GM12872 (cell line): ENCODE results near the gene LEP.

Experiments
- TF ChIP-seq, protein P1 (sequence below): IDR thresholded peaks from 3 replicates; pipeline ENCODE4 v1.5.1; 2011; ENCODE audit warnings: low read depth, mild to moderate bottlenecking, low read length, moderate library complexity; ENCODE audit not compliant: insufficient read depth

LEP gene

DNA sequence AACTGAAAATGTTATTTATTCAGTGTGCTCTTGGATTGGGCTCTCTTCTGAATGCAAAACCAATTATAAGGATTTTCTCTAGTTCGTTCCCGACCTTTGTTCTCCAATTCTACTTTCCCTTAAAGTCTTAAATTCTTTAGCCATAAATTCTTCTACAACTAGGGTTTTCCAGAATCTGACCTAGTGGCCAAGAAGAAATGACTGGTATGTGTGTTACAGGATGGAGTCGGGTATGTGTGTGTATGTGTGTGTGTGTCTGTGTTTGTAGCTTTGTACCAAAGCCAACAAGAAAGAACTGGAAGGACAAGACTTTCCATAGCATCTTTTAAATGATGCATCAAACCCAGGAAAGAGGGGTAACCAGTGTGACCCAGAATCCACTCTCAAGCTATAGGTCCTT is 25.8 kb upstream of the LEP start:
- TF ChIP-seq, protein P1, sequence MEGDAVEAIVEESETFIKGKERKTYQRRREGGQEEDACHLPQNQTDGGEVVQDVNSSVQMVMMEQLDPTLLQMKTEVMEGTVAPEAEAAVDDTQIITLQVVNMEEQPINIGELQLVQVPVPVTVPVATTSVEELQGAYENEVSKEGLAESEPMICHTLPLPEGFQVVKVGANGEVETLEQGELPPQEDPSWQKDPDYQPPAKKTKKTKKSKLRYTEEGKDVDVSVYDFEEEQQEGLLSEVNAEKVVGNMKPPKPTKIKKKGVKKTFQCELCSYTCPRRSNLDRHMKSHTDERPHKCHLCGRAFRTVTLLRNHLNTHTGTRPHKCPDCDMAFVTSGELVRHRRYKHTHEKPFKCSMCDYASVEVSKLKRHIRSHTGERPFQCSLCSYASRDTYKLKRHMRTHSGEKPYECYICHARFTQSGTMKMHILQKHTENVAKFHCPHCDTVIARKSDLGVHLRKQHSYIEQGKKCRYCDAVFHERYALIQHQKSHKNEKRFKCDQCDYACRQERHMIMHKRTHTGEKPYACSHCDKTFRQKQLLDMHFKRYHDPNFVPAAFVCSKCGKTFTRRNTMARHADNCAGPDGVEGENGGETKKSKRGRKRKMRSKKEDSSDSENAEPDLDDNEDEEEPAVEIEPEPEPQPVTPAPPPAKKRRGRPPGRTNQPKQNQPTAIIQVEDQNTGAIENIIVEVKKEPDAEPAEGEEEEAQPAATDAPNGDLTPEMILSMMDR = no peak

DNA sequence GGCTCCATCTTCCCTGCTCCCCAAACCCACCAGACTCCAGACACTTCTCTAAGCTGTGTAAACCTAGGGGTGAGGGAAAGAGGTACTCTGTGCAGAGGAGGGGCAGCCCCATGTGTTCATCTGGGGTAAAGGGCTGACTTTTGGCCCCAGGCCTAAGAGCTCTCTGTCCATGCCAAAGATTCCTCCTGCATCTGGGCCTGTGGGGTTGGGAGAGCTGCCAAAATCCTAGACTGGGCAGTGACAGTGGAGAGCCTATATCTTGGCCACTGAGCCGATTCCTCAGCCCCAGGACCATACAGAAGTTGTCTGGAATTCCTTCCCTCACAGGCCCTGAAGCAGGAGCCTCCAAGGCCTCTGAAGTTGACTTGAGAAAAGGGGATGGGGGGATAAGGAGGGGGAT is 25.3 kb upstream of the LEP start:
- TF ChIP-seq, protein P1 = no peak

DNA sequence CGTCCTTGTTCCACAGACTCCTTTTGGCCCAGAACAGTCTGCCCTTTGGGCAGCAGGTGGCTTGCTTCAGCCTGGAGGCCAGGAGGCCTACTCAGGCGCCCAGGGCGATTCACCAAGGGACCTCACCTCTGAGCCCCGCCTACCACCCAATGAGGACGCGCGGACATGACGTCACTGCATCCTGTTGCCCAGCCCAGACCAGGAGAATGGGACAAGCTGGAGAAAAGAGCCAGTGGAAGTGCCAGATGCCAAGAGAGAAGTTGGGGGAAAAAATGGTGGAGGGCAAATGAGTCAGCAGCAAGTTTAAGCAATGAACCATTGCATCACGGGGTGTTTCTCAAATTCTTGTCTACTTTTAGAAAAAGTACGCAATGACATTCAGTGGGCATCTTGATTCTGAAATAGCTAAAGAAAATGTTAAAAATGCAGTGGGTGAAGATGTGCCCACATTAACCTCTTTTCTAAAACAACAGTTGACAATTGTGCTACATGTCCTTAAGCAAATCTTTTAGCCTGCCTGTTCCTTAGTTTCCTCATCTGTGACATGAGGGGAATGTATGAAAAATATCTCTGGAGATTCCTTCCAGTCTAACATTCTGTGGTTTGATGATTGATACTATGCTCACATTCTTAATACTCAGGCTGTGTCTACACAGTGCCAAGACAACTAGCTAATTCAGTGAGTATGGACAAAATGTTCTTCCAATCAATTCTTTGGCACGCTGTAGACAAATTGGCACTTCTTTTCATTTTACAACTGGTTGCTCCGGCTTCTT is 23.9 kb upstream of the LEP start:
- TF ChIP-seq, protein P1 = no peak

DNA sequence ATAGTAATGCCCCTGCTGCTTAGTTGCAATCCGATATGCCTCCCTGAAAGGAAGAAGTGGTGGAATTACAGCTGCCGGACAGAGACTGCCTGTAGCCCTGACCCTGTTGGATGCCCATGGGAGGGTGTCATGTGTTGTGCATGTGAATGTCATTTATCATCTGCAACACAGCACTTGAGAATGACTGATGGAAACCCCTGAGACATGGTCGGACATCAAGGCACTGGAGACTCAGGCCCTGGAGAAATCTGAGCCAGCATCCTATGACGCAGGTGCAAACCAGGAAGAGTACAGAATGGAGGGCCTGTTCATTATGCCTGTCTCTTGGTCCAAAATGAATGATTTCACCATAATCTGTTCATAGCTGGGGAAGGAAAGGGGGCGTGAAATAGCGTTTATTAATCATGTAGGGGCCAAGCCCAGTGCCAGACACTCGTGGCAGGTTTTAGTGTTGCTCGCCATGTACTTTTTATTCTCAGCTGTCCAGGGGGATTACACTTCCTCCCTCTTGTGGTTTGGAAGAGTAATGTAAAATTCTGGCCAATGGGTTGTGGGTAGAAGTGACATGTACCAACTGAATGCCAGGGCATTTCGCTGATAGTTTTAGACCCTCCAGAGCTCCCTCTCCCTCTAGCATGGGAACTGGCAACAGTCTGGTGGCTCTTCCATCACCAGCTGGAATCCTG is 23.0 kb upstream of the LEP start:
- TF ChIP-seq, protein P1 = peak; percentile 14; the same call in 1 of the 3 replicates

DNA sequence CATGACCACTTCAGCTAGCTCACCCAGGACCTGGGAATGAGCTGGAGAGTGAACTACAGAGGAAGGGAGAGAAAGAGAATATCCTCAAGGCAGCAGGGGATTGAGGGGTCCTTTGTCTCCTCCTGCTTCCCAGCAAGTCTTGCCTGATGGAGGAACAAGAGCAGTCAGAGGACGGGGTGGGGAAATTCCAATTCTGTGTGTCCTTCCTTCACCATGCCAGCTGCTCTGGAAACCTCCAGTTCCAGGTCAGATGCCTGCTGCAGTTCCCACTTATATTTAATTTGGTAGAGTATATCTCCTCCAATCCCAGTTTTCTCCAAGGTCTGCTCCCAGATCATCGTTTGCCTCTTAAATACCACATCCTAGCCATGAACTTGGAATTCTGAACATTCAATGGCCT is 21.4 kb upstream of the LEP start:
- TF ChIP-seq, protein P1 = no peak

DNA sequence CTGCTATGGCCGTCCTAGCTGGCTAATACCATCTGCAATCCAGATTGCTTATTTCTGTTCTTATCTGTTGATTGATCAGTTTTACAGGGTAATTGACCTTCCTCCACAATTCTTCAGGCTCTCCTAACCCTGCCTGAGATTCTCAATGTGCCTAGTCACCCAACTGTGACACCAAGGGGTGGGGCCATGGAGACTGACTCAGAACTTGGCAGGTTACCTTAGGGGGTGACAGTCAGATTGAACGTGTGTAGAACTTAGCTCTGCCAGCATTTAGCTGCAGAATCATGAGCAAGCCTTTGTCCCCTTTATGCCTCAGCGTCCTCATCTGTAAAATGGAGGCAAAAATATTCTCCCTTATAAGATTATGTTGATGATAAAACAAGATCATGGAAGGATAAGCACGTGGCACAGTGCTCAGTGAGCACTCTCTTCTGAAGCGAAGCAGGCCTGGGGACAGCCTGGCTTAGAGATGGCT is 19.1 kb upstream of the LEP start:
- TF ChIP-seq, protein P1 = no peak

DNA sequence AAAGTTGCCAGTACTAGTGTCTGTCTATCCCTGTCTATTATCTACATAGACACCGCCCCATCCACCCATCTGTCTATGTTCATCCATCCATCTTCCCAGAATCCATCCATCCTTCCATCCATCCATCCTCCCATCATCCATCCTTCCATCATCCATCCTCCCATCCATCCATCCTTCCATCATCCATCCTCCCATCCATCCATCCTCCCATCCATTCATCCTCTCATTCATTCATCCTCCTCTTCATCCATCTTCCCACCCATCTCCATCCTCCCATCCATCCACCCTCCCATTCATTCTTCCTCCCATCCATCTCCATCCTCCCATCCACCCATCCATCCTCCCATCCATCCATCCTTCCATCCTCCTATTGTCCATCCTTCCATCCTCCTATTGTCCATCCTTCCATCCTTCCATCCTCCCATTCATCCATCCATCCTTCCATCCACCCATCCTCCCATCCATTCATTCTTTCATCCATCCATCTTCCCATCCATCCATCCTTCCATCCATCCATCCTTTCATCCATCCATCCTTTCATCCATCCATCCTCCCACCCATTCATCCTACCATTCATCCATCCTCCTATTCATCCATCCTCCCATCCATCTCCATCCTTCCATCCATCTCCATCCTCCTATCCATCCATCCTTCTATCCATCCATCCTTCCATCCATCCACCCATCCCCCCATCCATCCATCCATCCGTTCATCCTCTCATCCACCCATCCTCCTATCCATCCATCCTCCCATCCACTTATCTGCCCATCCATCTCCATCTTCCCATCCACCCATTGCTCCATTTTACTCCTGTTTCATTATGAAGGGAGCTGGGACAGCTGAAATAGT is 14.7 kb upstream of the LEP start:
- TF ChIP-seq, protein P1 = no peak
